Occipital lobe (tissue), 2 donors: ENCODE data around the gene SAMMSON. TPM values are rescaled to one million over a fixed set of nuclear protein-coding genes. Genes with fewer than 3 reads are reported as not detected.

Experiments used
- DNase-seq: peaks from one replicate; lab custom pipeline; 2025; lab: John Stamatoyannopoulos, UW
- total RNA-seq: library from RNA; depleted of rRNA; stranded (reverse); fragments of >200 nt; gene quantifications from one replicate; pipeline ENCODE4 v1.2.3, GENCODE V29; 2014

Gene SAMMSON
- total RNA-seq, 1 donor from 2014 or later: 0.47 TPM

GRCh38 chr3:70085613-70086012, 86.1 kb downstream of the SAMMSON start:
- DNase-seq: no peak

- DNase-seq: no peak
Measured at GRCh38 chr3:70086336-70086735, 86.8 kb downstream of the SAMMSON start.

GRCh38 chr3:70090322-70090913, 90.9 kb downstream of the SAMMSON start:
- no peak for DNase-seq

- no peak for DNase-seq
Measured at GRCh38 chr3:70094197-70094596, 94.7 kb downstream of the SAMMSON start.

- DNase-seq: no peak
Measured at GRCh38 chr3:70095260-70095659, 95.7 kb downstream of the SAMMSON start.

GRCh38 chr3:70096376-70097066, 97.0 kb downstream of the SAMMSON start:
- no peak for DNase-seq

- no peak for DNase-seq
Measured at GRCh38 chr3:70097084-70097483, 97.6 kb downstream of the SAMMSON start.

- DNase-seq: no peak
Measured at GRCh38 chr3:70108072-70108471, 108.5 kb downstream of the SAMMSON start.

- no peak for DNase-seq
Measured at GRCh38 chr3:70108546-70108945, 109.0 kb downstream of the SAMMSON start.

GRCh38 chr3:70110066-70110465, 110.5 kb downstream of the SAMMSON start:
- no peak for DNase-seq

- DNase-seq: no peak
Measured at GRCh38 chr3:70111411-70111810, 111.9 kb downstream of the SAMMSON start.

GRCh38 chr3:70112751-70113150, 113.2 kb downstream of the SAMMSON start:
- DNase-seq: no peak

- no peak for DNase-seq
Measured at GRCh38 chr3:70114431-70114830, 114.9 kb downstream of the SAMMSON start.

- no peak for DNase-seq
Measured at GRCh38 chr3:70119879-70120278, 120.3 kb downstream of the SAMMSON start.
